Chondrocyte (in vitro differentiated cells): Measurements from ENCODE around the gene MGAT2. TPM values are rescaled to one million over a fixed set of nuclear protein-coding genes. Genes with fewer than 3 reads are reported as not detected.

Experiments
- DNase-seq: peaks from one replicate; pipeline ENCODE4 v3.0.0; 2021; ENCODE audit warnings: mixed read lengths, low spot score
- H3K27ac Mint-ChIP-seq: one replicate; pipeline ENCODE4 v1.8.0; 2021; ENCODE audit warnings: mild to moderate bottlenecking, moderate library complexity, mixed read lengths; ENCODE audit not compliant: unreplicated experiment
- H3K27me3 Mint-ChIP-seq: 2 replicates; pipeline ENCODE4 v1.8.0; 2021; ENCODE audit warnings: low read depth, mixed read lengths
- H3K36me3 Mint-ChIP-seq: 2 replicates; pipeline ENCODE4 v1.8.0; 2021; ENCODE audit warnings: low read depth, mixed read lengths
- H3K4me1 Mint-ChIP-seq: 2 replicates; pipeline ENCODE4 v1.8.0; 2021; ENCODE audit warnings: low read depth, mild to moderate bottlenecking, mixed read lengths
- H3K4me3 Mint-ChIP-seq: one replicate; pipeline ENCODE4 v1.8.0; 2021; ENCODE audit warnings: mild to moderate bottlenecking, moderate library complexity, mixed read lengths; ENCODE audit not compliant: unreplicated experiment
- H3K9me3 Mint-ChIP-seq: 2 replicates; pipeline ENCODE4 v1.8.0; 2021; ENCODE audit warnings: low read depth, mixed read lengths
- CTCF ChIP-seq: fragments of 200-600 bp; sonication (generic); IDR thresholded peaks from 2 replicates; pipeline ENCODE4 v1.5.0; 2021; ENCODE audit warnings: antibody characterized with exemption, mild to moderate bottlenecking, moderate library complexity
- total RNA-seq: library from RNA; stranded (reverse); gene quantifications from 3 replicates; pipeline ENCODE4 v1.2.1, GENCODE V29; 2021

Gene MGAT2
- total RNA-seq, 1 donor from 2014 or later, result 53.5 TPM

- Mint-ChIP-seq H3K9me3 (no peaks in the 10 kb centered on the region), H3K27me3 (no peaks in the 10 kb centered on the region), H3K36me3 (no peaks in the 10 kb centered on the region), H3K27ac (peak overlapping the region; percentile 97), H3K4me1 (peaks cover 28% of the 10 kb centered on the region), H3K4me3 (peak overlapping the region; percentile 98)
- DNase-seq, result no peak
- no peak for TF ChIP-seq CTCF
These were observed 22.5 kb upstream of the MGAT2 start for GRCh38 chr14:49598189-49598484.

- Mint-ChIP-seq H3K9me3 (no peaks in the 10 kb centered on the region), H3K36me3 (no peaks in the 10 kb centered on the region), H3K4me3 (peak within 1 kb of the TSS; percentile 98), H3K27me3 (no peaks in the 10 kb centered on the region), H3K4me1 (peaks cover 26% of the 10 kb centered on the region), H3K27ac (peak within 1 kb of the TSS; percentile 97)
- peak; percentile 94 for DNase-seq
- TF ChIP-seq CTCF, result peak; percentile 10
These were observed 21.9 kb upstream of the MGAT2 start, which contains the start of gene LRR1 for GRCh38 chr14:49598485-49599300. LRR1 (plus strand) TSS chr14:49598940; CDS start chr14:49599021, 81 bp downstream.

- no peak overlapping the region for H3K4me3 Mint-ChIP-seq
- H3K27me3 Mint-ChIP-seq, result no peaks in the 10 kb centered on the region
- peaks cover 4% of the 10 kb centered on the region for H3K36me3 Mint-ChIP-seq
- H3K27ac Mint-ChIP-seq, result no peak overlapping the region
- H3K4me1 Mint-ChIP-seq, result peaks cover 8% of the 10 kb centered on the region
- no peak for TF ChIP-seq CTCF
- no peaks in the 10 kb centered on the region for H3K9me3 Mint-ChIP-seq
- no peak for DNase-seq
These were observed 13.0 kb upstream of the MGAT2 start for GRCh38 chr14:49607583-49607982.

GRCh38 chr14:49612251-49612650 lies 8.3 kb upstream of the MGAT2 start:
- DNase-seq, result no peak
- no peaks in the 10 kb centered on the region for H3K9me3 Mint-ChIP-seq
- H3K4me3 Mint-ChIP-seq, result no peak overlapping the region
- peaks cover 5% of the 10 kb centered on the region for H3K36me3 Mint-ChIP-seq
- peaks cover 9% of the 10 kb centered on the region for H3K4me1 Mint-ChIP-seq
- peak overlapping the region; percentile 9 for H3K27ac Mint-ChIP-seq
- H3K27me3 Mint-ChIP-seq, result no peaks in the 10 kb centered on the region
- no peak for TF ChIP-seq CTCF

- H3K27ac Mint-ChIP-seq, result no peak overlapping the region
- H3K27me3 Mint-ChIP-seq, result no peaks in the 10 kb centered on the region
- H3K9me3 Mint-ChIP-seq, result no peaks in the 10 kb centered on the region
- no peak for TF ChIP-seq CTCF
- DNase-seq, result no peak
- H3K36me3 Mint-ChIP-seq, result peaks cover 7% of the 10 kb centered on the region
- peaks cover 13% of the 10 kb centered on the region for H3K4me1 Mint-ChIP-seq
- H3K4me3 Mint-ChIP-seq, result no peak overlapping the region
These were observed 7.9 kb upstream of the MGAT2 start for GRCh38 chr14:49612671-49613070.
